Activated T-cell treated with anti-CD3 and anti-CD28 coated beads, Interleukin-2, amount 50 U/mL, for 72 hours (primary cell): ENCODE results near the gene CREG2. TPM values are rescaled to one million over a fixed set of nuclear protein-coding genes. Genes with fewer than 3 reads are reported as not detected.
A peak's percentile ranks its signal among the peaks of the same experiment; 100 is the strongest.

Source experiments
- ATAC-seq, 2 donors: fragments of 150-1000 bp; cut with Tn5 transposase; replicated peaks in 1 of 2; 2 replicates each; pipeline ENCODE4 v1.10.0; 2021; ENCODE audit warnings: moderate library complexity in 2 of 2, mild to moderate bottlenecking in 1 of 2
- DNase-seq, 2 donors: peaks; one replicate each; pipeline ENCODE4 v3.0.0; 2021 to 2022; ENCODE audit warnings: mixed read lengths in 1 of 2
- H3K27ac Mint-ChIP-seq: one replicate; pipeline ENCODE4 v1.8.0; 2022; ENCODE audit warnings: mild to moderate bottlenecking, moderate library complexity, mixed read lengths
- H3K27me3 Mint-ChIP-seq: one replicate; pipeline ENCODE4 v1.8.0; 2022; ENCODE audit warnings: low read depth, mixed read lengths
- H3K36me3 Mint-ChIP-seq, 2 donors: one replicate each; pipeline ENCODE4 v1.8.0; 2022; ENCODE audit warnings: mixed read lengths in 2 of 2, mild to moderate bottlenecking in 1 of 2; ENCODE audit not compliant: insufficient read depth in 2 of 2
- H3K4me1 Mint-ChIP-seq: one replicate; pipeline ENCODE4 v1.8.0; 2022; ENCODE audit warnings: low read depth, mixed read lengths
- H3K4me3 Mint-ChIP-seq, 2 donors: one replicate each; pipeline ENCODE4 v1.8.0; 2022; ENCODE audit warnings: mild to moderate bottlenecking in 2 of 2, mixed read lengths in 2 of 2, moderate library complexity in 2 of 2
- H3K9me3 Mint-ChIP-seq, 2 donors: one replicate each; pipeline ENCODE4 v1.8.0; 2022; ENCODE audit warnings: mixed read lengths in 2 of 2
- total RNA-seq, 2 donors: library from RNA; stranded (reverse); gene quantifications; one replicate each; pipeline ENCODE4 v1.2.3, GENCODE V29; 2022

CREG2 gene
- total RNA-seq, 2 donors from 2014 or later, result not detected

DNA sequence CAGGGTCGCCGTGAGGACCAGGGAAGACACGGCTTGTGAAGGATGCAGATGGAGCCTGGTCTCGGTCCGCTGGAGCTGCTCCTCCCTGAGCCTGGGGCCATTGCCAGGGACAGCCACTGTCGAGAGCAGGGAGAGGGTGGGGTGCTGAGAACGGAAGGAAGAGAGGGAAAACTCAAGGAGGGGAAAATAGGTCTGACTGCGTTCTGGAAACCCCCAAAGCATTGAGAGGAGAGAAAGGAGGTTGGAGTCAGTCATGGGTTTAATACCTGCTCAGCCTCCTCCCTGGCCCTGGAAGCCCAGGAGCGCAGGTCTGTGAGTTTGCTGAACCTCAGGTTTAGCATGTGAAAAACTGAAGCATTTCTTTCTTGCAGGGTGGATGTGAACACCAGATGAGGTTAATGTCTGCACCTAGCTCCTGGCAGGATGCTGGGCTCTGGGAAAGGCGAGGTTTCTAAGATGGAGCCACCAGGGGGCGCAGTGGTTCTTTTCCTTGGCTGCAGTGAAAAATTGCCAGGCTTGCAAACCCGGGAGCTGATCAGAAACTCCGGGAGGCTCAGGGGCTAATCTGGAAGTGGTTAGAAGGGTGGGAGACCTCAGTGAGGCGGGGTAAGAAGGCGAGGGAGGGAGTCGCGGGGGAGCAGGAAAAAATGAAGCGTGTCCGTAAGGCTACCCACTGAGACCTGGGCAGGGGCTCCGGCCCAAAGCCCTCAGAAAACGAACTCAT, 45.2 kb downstream of the CREG2 start:
- Mint-ChIP-seq H3K4me3 (peak overlapping the region in 1 of 2 donors; percentile 19), H3K4me1 (peaks cover 15% of the 10 kb centered on the region), H3K27ac (no peak overlapping the region), H3K27me3 (no peaks in the 10 kb centered on the region), H3K9me3 (no peaks in the 10 kb centered on the region), H3K36me3 (no peaks in the 10 kb centered on the region)
- DNase-seq (peak; percentile 69 to 76), ATAC-seq (peak; percentile 60 to 62)

DNA sequence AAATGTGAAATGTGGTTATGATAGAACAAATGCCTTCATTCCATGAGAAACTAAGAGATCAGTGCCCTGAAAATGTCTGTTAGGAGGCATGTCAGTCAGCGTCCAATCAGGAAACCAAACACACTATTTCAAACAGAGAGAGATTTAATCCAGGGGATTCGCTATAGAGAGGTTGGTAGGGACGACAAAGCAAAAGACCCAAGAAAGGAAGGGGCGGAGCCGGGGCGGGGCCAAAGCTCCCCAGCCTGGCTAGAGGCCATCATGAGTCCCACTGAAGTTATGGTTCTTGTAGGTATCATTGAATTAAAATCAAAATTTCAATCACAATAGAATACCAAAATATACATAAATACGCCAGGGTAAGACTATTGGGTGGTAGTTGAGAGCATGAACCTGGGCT, 45.9 kb downstream of the CREG2 start:
- Mint-ChIP-seq H3K4me3 (peak overlapping the region; percentile 18 to 19), H3K36me3 (no peaks in the 10 kb centered on the region), H3K9me3 (no peaks in the 10 kb centered on the region), H3K4me1 (peaks cover 15% of the 10 kb centered on the region), H3K27ac (no peak overlapping the region), H3K27me3 (no peaks in the 10 kb centered on the region)
- DNase-seq (peak; percentile 41 to 52), ATAC-seq (peak; percentile 46 to 58)

DNA sequence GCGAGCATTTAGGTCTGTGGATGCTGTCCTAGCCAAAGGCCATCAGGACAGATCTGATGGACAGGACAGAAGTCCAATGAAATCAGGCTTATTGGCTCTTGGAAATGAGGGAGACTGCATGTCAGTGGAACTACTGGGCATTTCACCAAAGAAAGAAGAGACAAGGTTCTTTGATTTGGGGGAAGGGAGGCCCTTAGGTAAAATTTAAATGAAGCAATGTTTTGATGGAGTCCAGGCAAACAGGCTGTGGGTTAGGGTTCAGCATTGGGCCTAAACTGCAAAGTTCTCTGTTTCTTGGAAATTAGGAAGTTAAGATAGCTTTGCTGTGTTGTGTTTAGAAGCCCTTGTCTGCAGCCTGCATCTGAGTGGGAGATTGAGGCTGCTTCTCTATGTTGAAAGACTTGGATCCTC, 47.2 kb downstream of the CREG2 start:
- Mint-ChIP-seq H3K4me1 (peaks cover 15% of the 10 kb centered on the region), H3K27ac (no peak overlapping the region), H3K27me3 (no peaks in the 10 kb centered on the region), H3K4me3 (no peak overlapping the region), H3K9me3 (no peaks in the 10 kb centered on the region), H3K36me3 (no peaks in the 10 kb centered on the region)
- no peak for DNase-seq
- ATAC-seq, result no peak

DNA sequence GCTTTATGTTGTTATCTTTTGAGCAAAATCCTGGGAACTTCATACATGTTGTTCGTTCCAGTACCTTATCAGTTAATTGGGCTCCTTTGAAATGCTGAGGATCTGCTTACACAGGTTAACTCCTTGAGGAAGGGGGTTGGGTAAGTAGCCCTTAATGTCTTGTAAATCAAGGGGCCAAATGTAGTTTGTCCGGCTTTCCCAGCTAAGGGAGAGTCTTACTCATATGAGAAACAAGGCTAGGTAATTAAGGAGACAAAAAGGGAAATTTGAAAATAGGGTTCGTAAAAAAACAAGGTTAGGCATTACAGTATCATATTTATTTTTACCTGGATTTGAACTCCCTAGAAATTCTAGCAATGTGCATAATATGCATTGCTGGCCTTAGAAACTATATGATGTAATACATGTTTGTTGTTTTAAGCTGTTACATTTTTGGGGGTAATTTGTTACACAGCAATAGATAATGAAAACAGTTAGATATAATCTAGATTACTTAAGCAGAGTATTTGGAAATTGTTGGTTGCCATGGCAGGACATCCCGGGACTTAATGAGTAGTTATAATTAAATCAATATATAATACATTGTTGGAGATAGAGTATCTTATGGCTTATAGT, 47.9 kb downstream of the CREG2 start:
- Mint-ChIP-seq H3K27ac (no peak overlapping the region), H3K4me1 (peaks cover 15% of the 10 kb centered on the region), H3K36me3 (no peaks in the 10 kb centered on the region), H3K4me3 (no peak overlapping the region), H3K9me3 (no peaks in the 10 kb centered on the region), H3K27me3 (no peaks in the 10 kb centered on the region)
- ATAC-seq (no peak), DNase-seq (no peak)

DNA sequence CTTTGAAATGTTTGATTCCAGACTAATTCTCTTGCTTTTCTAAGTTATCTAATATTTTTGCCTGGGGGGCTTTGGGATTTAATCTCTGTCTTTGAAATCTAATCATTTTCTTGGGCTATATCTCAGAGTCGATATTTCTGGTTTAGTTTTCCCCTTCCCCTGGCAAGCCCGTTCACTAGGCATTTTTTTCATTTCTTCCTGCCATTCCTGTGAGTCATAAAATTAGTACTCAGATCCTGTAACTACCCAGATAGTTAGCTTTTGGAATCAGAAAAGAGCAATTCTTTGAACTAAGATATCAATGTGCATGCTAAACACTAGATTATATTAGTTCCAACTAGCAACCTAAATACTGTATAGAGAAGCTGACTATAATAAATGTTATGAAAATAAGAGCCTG, 49.4 kb downstream of the CREG2 start:
- no peaks in the 10 kb centered on the region for H3K27me3 Mint-ChIP-seq
- peaks cover 24% of the 10 kb centered on the region for H3K4me1 Mint-ChIP-seq
- no peaks in the 10 kb centered on the region for H3K36me3 Mint-ChIP-seq
- no peak overlapping the region for H3K27ac Mint-ChIP-seq
- no peak overlapping the region for H3K4me3 Mint-ChIP-seq
- ATAC-seq (no peak), DNase-seq (no peak)
- H3K9me3 Mint-ChIP-seq, result no peaks in the 10 kb centered on the region

DNA sequence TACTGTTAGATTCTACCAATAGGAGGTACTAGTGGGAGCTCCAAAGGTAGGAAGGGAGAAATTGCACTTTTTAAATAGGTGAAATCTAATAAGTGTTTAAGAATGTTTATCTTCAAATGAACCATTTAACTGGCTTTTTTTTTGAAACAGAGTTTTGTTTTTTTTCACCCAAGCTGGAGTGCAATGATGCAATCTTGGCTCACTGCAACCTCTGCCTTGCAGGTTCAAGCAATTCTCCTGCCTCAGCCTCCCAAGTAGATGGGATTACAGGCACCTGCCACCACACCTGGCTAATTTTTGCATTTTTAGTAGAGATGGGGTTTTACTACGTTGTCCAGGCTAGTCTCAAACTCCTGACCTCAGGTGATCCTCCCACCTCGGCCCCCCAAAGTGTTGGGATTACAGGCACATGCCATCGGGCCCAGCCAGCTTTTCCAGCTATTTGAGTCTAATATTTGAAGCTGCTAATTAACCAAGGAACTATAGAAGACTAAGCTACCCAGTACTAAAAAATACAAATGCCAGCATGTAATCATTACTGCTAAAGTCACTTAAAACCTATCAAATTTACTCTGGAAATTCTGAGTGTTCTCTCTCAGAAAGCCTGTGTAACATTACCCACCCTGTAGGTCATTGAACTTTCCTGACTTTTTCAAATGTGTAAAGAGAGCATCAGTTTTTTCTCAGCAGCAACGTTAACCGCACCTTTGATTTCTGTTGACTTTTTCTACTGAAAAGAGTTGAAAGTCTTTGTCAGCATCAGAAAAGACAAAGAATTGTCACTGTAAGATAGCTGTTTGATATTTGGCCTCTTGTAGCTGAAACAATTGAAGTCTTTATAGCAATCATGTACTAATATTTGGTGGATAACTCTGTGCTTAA, 54.2 kb downstream of the CREG2 start:
- Mint-ChIP-seq H3K4me3 (peak overlapping the region; percentile 10 to 17), H3K4me1 (peaks cover 17% of the 10 kb centered on the region), H3K36me3 (no peaks in the 10 kb centered on the region), H3K27me3 (no peaks in the 10 kb centered on the region), H3K27ac (peak overlapping the region; percentile 33), H3K9me3 (no peaks in the 10 kb centered on the region)
- ATAC-seq (no peak), DNase-seq (no peak)

DNA sequence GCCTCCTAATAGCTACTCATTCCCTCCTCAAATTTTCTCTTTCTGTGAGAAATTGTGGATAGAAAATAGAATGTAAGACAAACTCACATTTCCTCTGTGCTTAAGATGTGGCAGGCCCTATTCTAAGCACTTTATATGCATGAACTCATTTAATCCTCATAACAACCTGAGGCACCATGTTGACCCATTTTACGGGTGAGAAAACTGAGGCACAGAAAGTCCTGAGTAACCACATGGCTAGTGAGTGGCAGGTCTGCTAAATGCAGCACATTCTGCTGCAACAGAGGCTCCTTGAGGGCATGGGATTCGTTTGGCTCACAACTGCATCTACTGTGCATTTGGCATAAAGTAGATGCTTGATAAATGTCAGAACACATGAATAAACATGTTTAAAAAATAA, 56.1 kb downstream of the CREG2 start:
- Mint-ChIP-seq H3K27ac (peak overlapping the region; percentile 26), H3K9me3 (no peaks in the 10 kb centered on the region), H3K4me1 (peaks cover 17% of the 10 kb centered on the region), H3K36me3 (no peaks in the 10 kb centered on the region), H3K4me3 (peak overlapping the region; percentile 58 to 71), H3K27me3 (no peaks in the 10 kb centered on the region)
- DNase-seq, result no peak
- no peak for ATAC-seq

DNA sequence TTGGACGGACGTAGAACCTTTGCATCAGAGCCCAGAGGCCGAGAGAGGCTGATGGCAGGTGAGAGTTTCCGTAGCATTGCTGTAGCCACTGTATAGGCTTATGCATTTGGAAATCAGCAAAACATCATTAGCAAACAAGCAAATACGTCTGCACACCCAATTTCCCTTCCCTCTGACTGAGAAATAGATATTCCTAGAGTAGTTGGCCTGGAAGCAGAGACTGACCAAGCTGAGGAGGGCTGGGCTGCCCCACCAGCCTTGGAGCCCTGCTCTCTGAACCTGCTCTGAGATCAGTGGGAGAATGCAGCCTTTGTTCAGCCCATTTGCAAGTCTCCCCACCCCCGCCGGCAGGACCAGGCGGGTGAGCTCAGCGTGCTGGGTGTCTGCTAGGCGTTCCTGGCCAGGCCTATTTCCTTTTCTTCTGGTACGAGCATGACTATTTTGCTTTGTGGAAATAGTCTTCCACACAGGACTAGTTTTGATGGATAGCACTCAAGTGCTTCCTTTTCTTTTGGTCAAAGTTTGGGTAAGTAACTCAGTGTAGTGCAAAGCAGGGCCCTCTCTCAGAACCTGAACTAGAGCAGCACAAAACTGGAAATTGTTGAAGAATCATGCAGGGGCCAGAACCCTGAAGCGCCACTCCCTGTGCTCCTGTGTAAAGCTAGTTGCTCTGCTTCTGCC, 56.9 kb downstream of the CREG2 start:
- Mint-ChIP-seq H3K4me1 (peaks cover 17% of the 10 kb centered on the region), H3K4me3 (peak overlapping the region; percentile 58 to 71), H3K27me3 (no peaks in the 10 kb centered on the region), H3K9me3 (no peaks in the 10 kb centered on the region), H3K36me3 (no peaks in the 10 kb centered on the region), H3K27ac (peak overlapping the region; percentile 63)
- ATAC-seq (peak; percentile 52 to 63), DNase-seq (peak; percentile 36 to 51)

DNA sequence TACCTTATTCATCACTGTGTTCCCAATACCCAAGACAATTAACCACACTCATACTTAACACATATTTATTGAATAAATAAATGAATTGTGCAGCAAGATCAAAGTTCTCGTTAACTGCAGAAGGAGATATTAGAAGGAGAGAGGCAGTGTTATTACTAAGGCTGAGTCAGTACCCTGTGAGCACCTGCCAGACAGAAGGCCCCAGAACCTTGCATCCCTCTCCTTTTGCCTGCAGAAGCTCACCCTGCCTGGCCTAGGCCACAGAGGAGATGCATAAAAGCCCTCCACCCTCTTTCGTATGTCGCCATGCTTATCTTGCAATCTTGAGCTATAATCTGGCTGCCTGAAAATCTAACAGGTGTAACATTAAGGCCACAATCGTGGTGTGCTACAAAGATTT, 58.3 kb downstream of the CREG2 start:
- H3K9me3 Mint-ChIP-seq, result no peaks in the 10 kb centered on the region
- no peak overlapping the region for H3K27ac Mint-ChIP-seq
- no peaks in the 10 kb centered on the region for H3K27me3 Mint-ChIP-seq
- ATAC-seq (peak in 1 of 2 donors; percentile 55), DNase-seq (no peak)
- peaks cover 17% of the 10 kb centered on the region for H3K4me1 Mint-ChIP-seq
- H3K4me3 Mint-ChIP-seq, result no peak overlapping the region
- no peaks in the 10 kb centered on the region for H3K36me3 Mint-ChIP-seq

DNA sequence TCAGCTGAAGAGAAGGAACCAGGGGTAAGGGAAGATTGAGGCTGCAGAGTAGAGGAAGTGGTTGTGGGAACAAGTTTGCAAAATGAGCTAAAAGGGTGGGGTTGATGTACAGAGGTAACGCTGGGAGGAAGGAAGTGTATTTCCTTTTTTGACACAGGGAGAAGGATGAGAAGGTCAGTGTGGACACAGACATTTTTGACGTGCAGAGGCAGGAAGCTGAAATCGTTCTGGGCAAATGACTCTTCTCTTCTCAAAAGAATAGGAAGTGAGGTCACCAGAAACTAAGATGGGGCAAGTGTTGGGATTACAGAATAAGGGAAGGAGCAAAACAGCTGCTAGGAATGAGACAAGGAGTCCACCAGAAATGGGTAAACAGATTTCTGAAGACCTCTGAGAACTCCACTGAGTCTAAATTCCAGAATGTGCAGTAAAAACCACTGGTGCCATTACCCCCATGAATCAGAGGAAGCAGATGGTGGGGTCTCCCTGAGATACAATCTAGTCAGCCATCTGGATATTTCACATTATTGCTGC, 58.8 kb downstream of the CREG2 start:
- DNase-seq (peak in 1 of 2 donors; percentile 34), ATAC-seq (peak; percentile 67 to 86)
- no peaks in the 10 kb centered on the region for H3K9me3 Mint-ChIP-seq
- no peak overlapping the region for H3K4me3 Mint-ChIP-seq
- H3K4me1 Mint-ChIP-seq, result peaks cover 14% of the 10 kb centered on the region
- no peak overlapping the region for H3K27ac Mint-ChIP-seq
- no peaks in the 10 kb centered on the region for H3K36me3 Mint-ChIP-seq
- H3K27me3 Mint-ChIP-seq, result no peaks in the 10 kb centered on the region

DNA sequence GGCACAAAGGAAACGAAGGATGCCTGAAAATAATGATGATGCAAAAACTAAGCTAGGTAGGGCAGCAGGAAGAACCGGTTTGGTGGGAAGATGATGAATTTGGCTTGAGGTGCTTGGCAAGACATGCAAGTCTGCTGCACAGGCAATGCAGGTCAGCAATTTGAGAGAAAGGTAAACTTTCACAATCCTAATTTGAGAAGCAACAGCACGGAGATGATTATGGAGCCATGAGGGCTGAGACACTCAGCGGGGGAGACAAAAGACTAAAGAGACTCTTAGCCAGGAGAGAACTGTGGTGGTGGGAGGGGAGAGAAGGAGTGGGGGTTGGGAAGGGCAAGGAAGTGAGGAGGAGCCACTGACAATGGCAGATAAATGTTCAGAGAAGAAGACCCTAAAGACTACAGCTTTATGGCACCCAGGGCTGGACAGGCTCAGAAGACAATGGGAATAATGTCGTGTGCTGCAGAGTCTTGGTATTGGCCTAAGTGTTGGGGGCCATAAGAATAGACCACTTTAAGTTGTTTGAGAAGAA, 59.4 kb downstream of the CREG2 start:
- ATAC-seq (peak in 1 of 2 donors; percentile 24), DNase-seq (no peak)
- Mint-ChIP-seq H3K4me3 (no peak overlapping the region), H3K27ac (no peak overlapping the region), H3K4me1 (peaks cover 8% of the 10 kb centered on the region), H3K27me3 (no peaks in the 10 kb centered on the region), H3K9me3 (no peaks in the 10 kb centered on the region), H3K36me3 (no peaks in the 10 kb centered on the region)

DNA sequence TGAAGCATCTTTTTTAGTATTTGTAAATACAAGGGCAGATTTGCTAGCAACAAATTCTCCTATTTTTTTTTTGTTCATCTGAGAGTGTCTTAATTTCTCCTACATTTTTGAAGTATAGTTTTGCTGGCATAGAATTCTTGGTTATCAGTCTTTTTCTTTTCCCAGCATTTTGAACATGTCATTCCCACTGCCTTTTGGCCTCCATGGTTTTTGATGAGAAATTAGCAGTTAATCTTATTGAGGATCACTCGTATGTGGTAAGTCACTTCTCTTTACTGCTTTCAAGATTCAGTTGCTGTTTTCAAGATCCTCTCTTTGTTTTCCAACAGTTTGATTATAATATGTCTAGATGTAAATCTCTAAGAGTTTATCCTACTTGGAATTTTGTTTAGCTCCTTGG, 61.9 kb downstream of the CREG2 start:
- Mint-ChIP-seq H3K9me3 (peaks cover 0 to 1% of the 10 kb centered on the region in 2 donors), H3K4me1 (no peaks in the 10 kb centered on the region), H3K27me3 (no peaks in the 10 kb centered on the region), H3K4me3 (no peak overlapping the region), H3K27ac (no peak overlapping the region), H3K36me3 (no peaks in the 10 kb centered on the region)
- DNase-seq, result no peak
- no peak for ATAC-seq
